ENCODE data around the gene RAD51D.
A peak's percentile ranks its signal among the peaks of the same experiment; 100 is the strongest.

Gene RAD51D

DNA sequence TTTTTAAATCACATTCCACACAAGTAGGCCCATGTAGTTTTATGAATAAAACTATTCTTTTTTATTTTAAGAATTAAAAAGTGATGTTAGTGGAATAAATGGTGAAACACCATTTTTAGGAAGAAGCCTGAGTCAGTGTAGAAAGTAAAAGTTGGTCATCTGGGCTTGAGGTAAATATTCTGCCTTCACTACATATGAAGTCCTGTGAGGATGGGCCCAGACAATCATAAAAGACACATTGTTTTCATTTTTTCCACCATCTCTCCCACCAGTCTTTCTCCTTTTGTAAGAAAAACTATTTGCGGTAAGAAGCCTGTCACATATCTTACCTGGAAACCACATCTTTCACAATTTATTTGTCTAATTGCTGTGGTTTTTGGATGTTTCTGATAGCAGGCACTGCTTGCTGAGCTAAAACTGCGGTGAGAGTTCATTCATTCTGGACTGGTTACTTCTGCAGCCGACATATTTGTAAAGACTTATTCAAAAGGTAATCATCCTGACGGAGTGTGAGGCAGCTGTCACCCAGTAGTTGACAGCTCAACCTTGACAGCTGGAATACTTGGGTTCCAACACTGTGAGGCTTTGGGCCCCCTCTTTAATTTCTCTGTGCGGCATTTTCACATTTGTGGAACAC, 45.6 kb downstream of the RAD51D start:
- TF ChIP-seq, protein P1, sequence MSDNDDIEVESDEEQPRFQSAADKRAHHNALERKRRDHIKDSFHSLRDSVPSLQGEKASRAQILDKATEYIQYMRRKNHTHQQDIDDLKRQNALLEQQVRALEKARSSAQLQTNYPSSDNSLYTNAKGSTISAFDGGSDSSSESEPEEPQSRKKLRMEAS (IDR thresholded peaks at IDR 0.05; ENCODE audit: low read depth, low read length): no peak
- no peak for TF ChIP-seq POLR2A (IDR thresholded peaks at IDR 0.05; ENCODE audit: extremely low read depth, insufficient read length)
- no peak for TF ChIP-seq MYC (IDR thresholded peaks at IDR 0.05; ENCODE audit: low read depth, low read length)
- TF ChIP-seq, protein P2, sequence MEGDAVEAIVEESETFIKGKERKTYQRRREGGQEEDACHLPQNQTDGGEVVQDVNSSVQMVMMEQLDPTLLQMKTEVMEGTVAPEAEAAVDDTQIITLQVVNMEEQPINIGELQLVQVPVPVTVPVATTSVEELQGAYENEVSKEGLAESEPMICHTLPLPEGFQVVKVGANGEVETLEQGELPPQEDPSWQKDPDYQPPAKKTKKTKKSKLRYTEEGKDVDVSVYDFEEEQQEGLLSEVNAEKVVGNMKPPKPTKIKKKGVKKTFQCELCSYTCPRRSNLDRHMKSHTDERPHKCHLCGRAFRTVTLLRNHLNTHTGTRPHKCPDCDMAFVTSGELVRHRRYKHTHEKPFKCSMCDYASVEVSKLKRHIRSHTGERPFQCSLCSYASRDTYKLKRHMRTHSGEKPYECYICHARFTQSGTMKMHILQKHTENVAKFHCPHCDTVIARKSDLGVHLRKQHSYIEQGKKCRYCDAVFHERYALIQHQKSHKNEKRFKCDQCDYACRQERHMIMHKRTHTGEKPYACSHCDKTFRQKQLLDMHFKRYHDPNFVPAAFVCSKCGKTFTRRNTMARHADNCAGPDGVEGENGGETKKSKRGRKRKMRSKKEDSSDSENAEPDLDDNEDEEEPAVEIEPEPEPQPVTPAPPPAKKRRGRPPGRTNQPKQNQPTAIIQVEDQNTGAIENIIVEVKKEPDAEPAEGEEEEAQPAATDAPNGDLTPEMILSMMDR (IDR thresholded peaks at IDR 0.05; ENCODE audit: low read depth, low read length): no peak
- no peak for DNase-seq (ENCODE audit: low read depth)
- H3K4me3 ChIP-seq (ENCODE audit: low read depth, low read length): no peak overlapping the region

DNA sequence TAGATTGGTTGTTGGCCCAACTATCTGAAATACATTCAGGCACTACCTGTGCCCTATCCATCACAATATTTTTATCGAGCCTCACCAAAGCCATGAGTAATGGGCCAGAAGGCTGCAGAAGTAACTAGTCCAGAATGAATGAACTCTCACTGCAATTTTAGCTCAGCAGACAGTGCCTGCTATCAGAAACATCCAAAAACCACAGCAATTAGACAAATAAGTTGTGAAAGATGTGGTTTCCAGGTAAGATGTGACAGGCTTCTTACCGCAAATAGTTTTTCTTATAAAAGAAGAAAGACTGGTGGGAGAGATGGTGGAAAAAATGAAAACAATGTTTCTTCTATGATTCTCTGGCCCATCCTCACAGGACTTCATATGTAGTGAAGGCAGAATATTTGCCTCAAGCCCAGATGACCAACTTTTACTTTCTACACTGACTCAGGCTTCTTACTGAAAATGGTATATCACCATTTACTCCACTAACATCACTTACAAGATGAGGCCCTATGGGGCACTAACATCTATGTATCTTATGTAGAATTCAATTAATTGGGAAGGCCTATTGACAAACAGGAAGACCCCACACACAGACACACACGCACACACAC, 46.4 kb downstream of the RAD51D start:
- TF ChIP-seq, protein P1 (IDR thresholded peaks at IDR 0.05; ENCODE audit: low read depth, low read length): no peak
- TF ChIP-seq, protein P2 (IDR thresholded peaks at IDR 0.05; ENCODE audit: low read depth, low read length): no peak
- TF ChIP-seq MYC (IDR thresholded peaks at IDR 0.05; ENCODE audit: low read depth, low read length) (no peak), POLR2A (IDR thresholded peaks at IDR 0.05; ENCODE audit: extremely low read depth, insufficient read length) (no peak)
- no peak overlapping the region for H3K4me3 ChIP-seq (ENCODE audit: low read depth, low read length)
- DNase-seq (ENCODE audit: low read depth): no peak

DNA sequence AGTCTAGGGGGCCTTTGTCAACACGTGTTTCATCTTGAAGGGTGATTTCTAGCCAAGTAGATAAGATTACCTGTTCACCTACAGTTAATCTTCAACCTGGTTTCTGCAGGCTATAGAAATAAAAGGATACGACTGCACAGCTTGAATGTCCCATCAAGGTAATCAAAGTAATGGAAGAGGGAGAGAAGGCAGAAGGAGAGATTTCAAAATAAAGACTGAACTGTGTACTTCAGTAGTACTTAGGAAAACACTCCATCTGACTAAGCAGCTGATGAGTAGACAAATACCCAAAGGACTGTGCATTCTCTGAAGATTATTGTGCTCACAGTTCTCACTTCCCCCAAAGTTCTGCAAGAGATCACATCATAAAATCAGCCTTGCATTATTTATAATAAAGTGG, 50.3 kb downstream of the RAD51D start:
- H3K4me3 ChIP-seq (ENCODE audit: low read depth, low read length): no peak overlapping the region
- peak; percentile 37 for DNase-seq (ENCODE audit: low read depth)
- TF ChIP-seq, protein P2 (IDR thresholded peaks at IDR 0.05; ENCODE audit: low read depth, low read length): no peak
- TF ChIP-seq MYC (IDR thresholded peaks at IDR 0.05; ENCODE audit: low read depth, low read length) (no peak), POLR2A (IDR thresholded peaks at IDR 0.05; ENCODE audit: extremely low read depth, insufficient read length) (no peak)
- TF ChIP-seq, protein P1 (IDR thresholded peaks at IDR 0.05; ENCODE audit: low read depth, low read length): no peak

DNA sequence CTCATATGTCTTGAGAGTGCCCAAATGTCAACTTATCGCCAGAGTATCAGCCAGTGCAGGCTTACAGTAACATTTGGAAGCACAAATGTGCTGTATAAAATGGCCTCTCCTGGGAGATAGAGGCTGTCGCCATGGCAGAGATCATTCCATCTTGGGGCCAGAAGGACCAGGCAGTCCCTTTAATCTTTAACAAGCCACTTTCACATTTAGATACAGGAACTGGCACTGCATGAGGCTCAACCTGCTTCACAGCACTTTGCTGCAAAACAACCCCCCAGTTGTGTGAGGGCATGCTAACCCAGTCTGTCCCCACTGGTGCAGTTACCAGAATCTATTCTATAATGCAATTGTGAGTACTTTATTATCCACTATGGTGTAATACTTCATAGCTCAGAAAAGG, 51.4 kb downstream of the RAD51D start:
- DNase-seq (ENCODE audit: low read depth): no peak
- TF ChIP-seq, protein P1 (IDR thresholded peaks at IDR 0.05; ENCODE audit: low read depth, low read length): no peak
- TF ChIP-seq, protein P2 (IDR thresholded peaks at IDR 0.05; ENCODE audit: low read depth, low read length): no peak
- TF ChIP-seq POLR2A (IDR thresholded peaks at IDR 0.05; ENCODE audit: extremely low read depth, insufficient read length): no peak
- TF ChIP-seq MYC (IDR thresholded peaks at IDR 0.05; ENCODE audit: low read depth, low read length): no peak
- no peak overlapping the region for H3K4me3 ChIP-seq (ENCODE audit: low read depth, low read length)

DNA sequence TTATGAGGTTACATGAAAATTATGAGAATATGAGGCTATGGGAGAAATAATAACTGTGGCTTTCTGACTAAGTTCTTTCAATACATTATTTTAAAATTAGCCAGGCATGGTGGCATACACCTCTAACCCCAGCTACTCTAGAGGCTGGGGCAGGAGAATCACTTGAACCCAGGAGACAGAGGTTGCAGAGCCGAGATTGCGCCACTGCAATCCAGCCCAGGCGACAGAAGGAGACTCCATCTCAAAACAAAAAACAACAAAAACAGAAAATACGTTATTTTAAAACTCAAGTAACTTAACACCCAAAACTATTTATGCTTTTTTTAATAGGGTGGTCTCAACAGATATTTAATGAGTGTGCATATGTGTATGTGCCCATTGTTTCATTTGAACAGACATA, 53.8 kb downstream of the RAD51D start:
- no peak overlapping the region for H3K4me3 ChIP-seq (ENCODE audit: low read depth, low read length)
- DNase-seq (ENCODE audit: low read depth): no peak
- TF ChIP-seq MYC (IDR thresholded peaks at IDR 0.05; ENCODE audit: low read depth, low read length): no peak
- no peak for TF ChIP-seq POLR2A (IDR thresholded peaks at IDR 0.05; ENCODE audit: extremely low read depth, insufficient read length)
- TF ChIP-seq, protein P2 (IDR thresholded peaks at IDR 0.05; ENCODE audit: low read depth, low read length): no peak
- TF ChIP-seq, protein P1 (IDR thresholded peaks at IDR 0.05; ENCODE audit: low read depth, low read length): no peak

Measured in NB4 (cell line).